Measurements from ENCODE around the gene ARHGAP26. TPM values are rescaled to one million over a fixed set of nuclear protein-coding genes. Genes with fewer than 3 reads are reported as not detected.
"Not testable (repeated sequence)": the region's sequence is repeated elsewhere in the genome, so short reads cannot be mapped to it uniquely, and the experiment has no call there.

The ARHGAP26 gene
- total RNA-seq, 2 donors from 2014 or later, result 31.8 to 39.5 TPM

DNA sequence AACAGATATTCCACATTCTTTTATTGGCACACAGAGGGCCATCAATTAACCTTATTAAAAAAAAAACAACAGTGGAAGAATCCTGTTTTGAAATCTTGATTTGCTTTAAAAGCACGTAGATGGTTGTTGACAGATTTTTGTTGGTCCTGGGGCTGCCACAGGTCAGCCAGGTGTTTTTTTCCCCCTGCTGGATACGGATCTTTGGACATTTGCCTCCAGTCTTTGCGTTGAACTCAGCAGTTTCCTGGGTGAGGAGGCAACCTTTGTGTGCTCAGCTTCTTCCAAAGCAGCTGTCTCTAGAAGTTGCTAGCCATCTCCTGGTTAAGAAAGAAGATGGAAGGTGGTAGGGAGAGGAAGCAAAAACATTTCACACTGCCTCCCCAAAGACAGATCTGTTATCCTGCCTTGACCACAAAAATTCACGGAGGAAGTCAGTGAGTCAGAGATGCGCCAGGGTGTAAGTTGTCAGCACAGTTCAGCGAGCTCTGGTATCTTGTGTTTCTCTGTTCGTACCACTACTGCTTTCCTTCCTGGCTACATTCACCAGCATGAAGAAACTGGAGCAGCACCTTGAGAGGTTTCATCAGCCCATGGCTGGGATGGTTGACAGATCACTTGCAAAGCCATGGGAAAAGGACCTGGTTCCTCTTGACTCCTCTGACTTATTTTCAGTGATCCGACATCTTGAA, 207.3 kb downstream of the ARHGAP26 start:
- no peak for DNase-seq (ENCODE audit: low spot score)

DNA sequence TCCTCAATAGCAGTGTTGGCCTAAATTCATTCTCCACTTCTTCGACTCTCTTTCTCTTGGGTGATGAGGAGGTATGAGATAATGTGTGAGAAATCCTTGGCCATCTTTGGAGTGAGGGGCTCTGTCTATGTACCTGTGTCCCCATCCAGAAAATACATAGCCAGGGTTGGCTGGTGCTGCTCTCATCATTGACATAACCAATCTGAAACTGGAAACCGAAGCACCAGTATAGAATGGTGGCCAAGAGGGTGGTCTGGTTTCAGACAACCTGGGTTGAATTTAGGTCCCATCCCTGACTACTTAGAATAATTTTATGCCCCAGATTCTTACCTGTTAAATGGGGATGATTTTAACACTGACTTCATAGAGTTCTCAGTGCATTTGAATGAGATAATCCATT, 208.1 kb downstream of the ARHGAP26 start:
- intact Hi-C loops (cut with DNase I), result no loop called here
- DNase-seq (ENCODE audit: low spot score), result no peak

More for the DNA sequence above, 207.3 kb downstream of the ARHGAP26 start:
- intact Hi-C loops (cut with DNase I), result no loop called here

DNA sequence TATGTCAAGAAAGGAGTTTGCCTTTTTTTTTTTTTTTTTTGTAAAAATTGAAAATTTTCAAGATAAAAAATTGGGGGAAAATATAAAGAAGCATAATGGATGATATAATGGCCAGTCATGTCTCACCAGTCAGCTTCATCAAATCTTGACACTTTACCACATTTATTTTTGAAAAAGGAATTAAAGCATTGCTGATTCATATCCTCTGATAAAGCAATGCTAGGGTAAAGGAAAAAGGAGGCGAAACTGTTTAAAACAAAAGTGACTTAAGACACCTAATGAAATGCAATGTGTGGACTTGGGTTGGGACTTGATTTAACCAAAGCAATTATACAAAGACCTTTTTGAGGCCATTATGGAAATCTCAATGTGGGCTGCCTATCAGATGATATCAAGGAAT, 208.5 kb downstream of the ARHGAP26 start:
- intact Hi-C loops (cut with DNase I), result no loop called here
- DNase-seq (ENCODE audit: low spot score), result no peak

DNA sequence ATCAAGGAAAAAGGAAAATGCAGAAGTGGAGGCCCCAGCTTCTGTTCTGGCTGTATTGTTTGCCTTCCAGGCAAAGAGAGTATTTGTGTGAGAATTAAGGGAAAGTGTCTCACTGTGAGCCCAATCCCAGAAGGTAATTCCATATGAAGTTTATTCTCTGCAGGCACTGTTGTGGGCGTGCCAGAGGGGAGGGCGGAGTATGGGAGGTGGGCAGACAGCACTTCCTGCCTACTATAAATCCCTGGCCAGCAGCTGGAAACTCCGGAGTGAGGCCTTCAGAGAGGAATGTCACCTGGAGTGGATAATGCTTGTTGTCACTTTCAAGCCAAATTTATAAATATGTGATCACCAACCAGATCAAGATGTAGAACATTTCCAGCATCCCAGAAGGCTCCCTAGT, 209.5 kb downstream of the ARHGAP26 start:
- DNase-seq (ENCODE audit: low spot score), result no peak
- intact Hi-C loops (cut with DNase I), result no loop called here

DNA sequence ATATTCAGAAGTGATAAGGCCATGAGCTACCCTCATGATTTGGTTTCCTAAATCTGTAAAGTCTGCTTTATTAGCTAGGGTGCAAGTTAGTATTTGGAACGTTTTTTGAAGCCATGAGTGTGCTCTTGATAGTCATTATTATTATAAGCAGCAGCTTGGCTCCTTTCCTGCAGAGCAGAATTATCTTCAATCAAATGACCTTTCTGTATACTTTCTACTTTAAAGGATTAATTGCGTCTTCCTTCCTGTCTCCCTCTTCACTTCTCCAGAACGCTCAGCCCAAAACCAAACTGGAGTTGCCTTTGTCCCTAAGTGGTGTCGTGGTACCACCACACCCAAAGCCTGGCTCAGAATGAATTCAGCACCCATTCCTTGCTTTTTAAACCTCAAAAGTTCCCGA, 211.3 kb downstream of the ARHGAP26 start:
- DNase-seq (ENCODE audit: low spot score), result no peak
- intact Hi-C loops (cut with DNase I), result no loop called here

DNA sequence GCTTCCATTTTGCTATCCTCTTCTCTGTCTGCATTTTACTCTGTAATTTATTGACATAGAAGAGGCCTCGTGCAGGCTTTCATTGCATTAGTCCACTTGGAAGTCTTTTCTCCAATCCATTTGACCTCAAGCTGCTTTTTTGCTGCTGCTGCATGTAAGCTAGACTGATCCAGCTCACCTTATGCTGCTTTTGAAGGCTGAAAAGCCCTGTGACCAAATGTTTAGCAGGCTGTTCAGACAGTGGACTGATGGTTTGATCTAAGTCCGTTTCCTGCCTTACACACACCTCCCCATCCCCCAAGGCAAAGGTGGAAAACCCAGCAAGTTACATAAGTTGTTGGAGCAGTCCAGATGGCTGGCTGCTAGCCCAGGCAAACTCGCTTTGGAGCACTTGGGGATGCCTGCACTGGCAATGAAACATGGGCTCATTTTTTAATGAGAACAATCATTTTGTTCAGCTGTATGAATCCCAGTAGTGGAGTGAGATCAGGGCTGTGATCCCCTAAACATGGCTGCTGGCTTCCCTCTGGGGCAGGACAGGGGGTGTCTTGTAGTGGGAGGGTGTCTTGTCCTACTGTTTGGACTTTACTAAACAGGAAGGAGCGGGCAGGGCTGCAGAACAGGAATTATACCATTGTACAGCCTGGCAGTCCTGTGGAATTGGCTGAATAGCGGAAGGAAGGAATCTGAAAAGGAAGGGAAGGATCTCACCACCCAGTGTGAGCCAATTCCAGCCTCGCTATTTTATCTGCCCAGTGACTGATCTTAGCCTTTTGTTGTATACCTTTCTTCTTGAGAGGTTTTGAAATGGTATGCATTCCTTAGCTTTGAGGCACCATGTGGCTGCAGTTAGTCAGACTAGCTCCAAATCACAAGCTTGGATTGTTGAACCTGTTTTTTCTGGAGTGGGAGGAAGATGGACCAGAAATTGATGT, 212.0 kb downstream of the ARHGAP26 start:
- intact Hi-C loops (cut with DNase I), result no loop called here
- DNase-seq (ENCODE audit: low spot score), result no peak

DNA sequence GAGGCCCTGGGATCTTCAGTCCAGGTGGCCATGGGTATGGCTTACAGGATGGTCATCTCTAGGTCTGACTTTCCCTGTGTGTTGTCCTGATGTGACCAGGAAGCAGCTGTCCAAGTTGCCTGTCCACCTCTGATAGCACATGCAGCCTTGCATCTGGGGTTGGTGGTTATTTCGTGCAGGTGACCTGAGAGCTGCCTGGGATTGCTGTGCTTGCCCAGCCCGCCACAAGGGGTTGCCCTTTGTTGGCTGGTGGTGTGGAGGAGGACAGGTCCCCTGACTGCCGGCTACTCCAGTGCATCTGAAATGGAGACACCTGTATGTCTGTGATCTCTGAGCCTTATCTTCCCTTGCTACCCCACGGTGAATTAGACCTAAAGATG, 212.6 kb downstream of the ARHGAP26 start:
- intact Hi-C loops (cut with DNase I), result no loop called here

DNA sequence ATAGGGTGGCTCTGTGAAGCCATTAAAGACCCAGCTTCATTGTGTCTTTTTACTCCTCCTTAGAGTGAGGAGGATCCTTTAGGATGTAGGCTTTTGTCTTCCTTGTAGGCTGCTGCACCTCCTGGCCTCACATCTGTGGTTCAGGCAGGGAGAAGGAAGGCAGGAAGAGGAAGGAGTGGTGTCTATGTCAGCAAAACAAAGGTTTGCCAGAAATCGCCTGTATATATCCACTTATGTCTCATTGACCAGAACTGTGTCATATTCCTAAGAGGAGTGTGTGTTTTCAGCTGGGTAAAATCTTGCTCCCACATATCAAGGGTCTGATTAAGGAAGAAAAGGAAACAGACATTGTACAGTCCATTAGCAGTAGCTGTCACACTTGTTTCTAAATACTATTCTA, 213.8 kb downstream of the ARHGAP26 start:
- DNase-seq (ENCODE audit: low spot score), result no peak
- intact Hi-C loops (cut with DNase I), result no loop called here

More for the DNA sequence above, 212.6 kb downstream of the ARHGAP26 start:
- DNase-seq (ENCODE audit: low spot score), result no peak

DNA sequence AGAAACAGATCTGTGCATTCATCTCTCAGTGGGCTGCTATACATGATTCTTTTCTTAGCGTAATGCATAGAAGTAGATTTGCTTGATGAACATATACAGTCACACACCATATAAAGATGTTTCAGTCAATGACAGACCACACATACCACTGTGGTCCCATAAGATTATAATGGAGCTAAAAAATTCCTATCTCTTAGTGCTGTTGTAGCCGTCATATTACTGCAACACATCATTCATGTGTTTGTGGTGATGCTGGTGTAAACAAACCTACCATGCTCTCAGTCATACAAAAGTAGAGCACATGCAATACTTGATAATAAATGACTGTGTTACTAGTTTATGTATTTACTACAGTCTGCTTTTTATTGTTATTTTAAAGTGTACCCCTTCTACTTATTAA, 214.3 kb downstream of the ARHGAP26 start:
- no peak for DNase-seq (ENCODE audit: low spot score)
- intact Hi-C loops (cut with DNase I), result no loop called here

DNA sequence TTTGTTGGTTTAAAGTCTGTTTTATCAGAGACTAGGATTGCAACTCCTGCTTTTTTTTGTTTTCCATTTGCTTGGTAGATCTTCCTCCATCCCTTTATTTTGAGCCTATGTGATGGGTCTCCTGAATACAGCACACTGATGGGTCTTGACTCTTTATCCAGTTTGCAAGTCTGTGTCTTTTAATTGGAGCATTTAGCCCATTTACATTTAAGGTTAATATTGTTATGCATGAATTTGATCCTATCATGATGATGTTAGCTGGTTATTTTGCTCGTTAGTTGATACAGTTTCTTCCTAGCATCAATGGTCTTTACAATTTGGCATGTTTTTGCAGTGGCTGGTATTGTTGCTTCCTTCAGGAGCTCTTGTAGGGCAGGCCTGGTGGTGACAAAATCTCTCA, 219.1 kb downstream of the ARHGAP26 start:
- DNase-seq (ENCODE audit: low spot score); intact Hi-C loops (cut with DNase I): not testable (repeated sequence)

DNA sequence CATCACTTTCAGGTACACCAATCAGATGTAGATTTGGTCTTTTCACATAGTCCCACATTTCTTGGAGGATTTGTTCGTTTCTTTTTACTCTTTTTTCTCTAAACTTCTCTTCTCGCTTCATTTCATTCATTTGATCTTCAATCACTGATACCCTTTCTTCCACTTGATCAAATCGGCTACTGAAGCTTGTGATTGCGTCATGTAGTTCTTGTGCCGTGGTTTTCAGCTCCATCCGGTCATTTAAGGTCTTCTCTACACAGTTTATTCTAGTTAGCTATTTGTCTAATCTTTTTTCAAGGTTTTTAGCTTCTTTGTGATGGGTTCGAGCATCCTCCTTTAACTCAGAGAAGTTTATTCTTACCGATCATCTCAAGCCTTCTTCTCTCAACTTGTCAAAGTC, 219.9 kb downstream of the ARHGAP26 start:
- intact Hi-C loops (cut with DNase I), result loop anchor here in 1 of 2 donors (5.0 kb wide), 1 partner anchor 1398 kb away; no protein-coding TSS in a partner anchor
- DNase-seq (ENCODE audit: low spot score), result not testable (repeated sequence)

DNA sequence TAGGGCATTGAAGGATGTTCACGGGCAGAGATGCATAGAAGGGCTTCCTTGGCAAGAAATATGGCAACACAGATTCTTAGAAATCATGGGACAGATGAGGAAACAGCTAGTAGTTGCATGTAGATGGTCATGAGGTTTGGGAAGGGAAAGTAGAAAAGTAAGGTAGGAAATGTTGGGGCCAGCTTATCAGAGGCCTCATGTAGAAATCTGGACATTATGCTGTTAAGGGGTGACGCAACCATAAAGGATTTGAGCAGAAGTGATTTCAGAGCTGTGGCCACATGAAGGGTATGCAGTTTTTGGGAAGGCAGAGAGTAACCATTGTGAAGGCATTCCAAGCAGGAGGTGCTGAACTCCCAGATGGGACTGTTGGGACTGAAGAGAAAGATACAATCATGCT, 224.0 kb downstream of the ARHGAP26 start:
- intact Hi-C loops (cut with DNase I), result loop anchor here in 1 of 2 donors (5.0 kb wide), 1 partner anchor 1402 kb away; no protein-coding TSS in a partner anchor
- DNase-seq (ENCODE audit: low spot score), result no peak

DNA sequence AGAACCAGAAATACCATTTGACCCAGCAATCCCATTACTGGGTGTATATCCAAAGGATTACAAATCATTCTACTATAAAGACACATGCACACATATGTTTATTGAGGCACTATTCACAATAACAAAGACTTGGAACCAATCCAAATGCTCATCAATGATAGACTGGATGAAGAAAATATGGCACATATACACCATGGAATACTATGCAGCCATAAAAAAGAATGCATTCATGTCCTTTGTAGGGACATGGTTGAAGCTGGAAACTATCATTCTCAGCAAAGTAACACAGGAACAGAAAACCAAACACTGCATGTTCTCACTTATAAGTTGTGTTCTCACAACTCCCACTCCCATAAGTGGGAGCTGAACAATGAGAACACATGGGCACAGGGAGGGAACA, 225.4 kb downstream of the ARHGAP26 start:
- DNase-seq (ENCODE audit: low spot score); intact Hi-C loops (cut with DNase I): not testable (repeated sequence)

DNA sequence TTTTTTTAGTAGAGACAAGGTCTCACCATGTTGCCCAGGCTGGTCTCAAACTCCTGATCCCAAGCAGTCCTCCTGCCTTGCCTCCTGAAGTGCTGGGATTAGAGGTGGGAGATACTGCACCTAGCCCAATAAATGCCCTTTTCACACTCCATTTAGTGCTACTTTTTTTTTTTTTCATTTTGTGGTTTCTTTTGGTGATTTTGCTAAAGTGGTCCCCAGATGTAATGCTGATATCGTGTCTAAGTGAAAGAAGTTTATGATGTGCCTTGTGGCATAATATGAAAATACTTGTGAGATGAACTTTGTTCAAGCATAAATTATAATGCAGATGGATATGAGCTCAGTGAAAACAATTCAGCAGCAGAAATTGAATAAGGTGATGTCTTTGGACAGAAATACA, 227.4 kb downstream of the ARHGAP26 start:
- intact Hi-C loops (cut with DNase I), result no loop called here

DNA sequence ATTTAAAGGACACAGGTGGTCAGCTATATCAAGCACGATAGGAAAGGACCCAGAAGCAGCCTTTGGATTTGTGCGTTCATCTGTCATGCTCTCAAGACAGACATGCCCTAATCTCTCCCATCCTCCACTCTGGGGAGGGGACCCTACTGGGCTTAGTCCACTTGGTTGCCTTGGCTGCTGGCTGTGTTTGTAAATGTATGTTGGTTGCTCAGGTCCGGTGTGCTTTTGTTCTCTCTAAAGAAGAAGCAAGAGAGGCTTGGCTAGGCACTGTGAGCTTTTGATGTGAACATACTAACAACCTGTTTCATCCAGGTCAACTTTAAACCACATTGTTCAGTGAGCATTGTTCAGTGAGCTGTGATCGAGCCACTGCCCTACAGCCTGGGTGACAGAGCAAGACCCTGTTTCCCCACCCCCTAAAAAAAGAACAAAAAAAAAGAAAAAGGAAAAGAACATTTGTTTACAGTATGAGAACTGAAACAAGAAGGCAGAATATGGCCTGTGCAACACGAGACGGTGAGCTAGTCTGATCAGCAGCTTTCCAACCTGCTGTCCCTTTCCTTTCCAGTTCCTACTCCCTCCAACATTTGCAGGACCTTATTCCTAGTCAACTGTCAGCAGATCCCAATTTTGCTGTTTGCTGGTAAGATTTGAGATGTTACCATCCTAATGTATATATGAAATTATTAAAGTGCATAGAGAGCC, 228.3 kb downstream of the ARHGAP26 start:
- intact Hi-C loops (cut with DNase I), result no loop called here
- DNase-seq (ENCODE audit: low spot score), result no peak

More for the DNA sequence above, 227.4 kb downstream of the ARHGAP26 start:
- no peak for DNase-seq (ENCODE audit: low spot score)

DNA sequence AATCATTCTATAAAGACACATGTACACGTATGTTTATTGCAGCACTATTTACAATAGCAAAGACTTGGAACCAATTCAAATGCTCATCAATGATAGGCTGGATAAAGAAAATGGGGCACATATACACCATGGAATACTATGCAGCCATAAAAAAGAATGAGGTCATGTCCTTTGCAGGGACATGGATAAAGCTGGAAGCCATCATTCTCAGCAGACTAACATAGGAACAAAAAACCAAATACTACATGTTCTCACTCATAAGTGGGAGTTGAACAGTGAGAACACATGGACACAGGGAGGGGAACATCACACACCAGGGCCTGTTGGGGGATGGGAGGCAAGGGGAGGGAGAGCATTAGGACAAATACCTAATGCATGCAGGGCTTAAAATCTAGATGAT, 230.4 kb downstream of the ARHGAP26 start:
- intact Hi-C loops (cut with DNase I), result loop anchor here in 1 of 2 donors (5.0 kb wide), 1 partner anchor 692 kb away; no protein-coding TSS in a partner anchor
- not testable (repeated sequence) for DNase-seq (ENCODE audit: low spot score)

DNA sequence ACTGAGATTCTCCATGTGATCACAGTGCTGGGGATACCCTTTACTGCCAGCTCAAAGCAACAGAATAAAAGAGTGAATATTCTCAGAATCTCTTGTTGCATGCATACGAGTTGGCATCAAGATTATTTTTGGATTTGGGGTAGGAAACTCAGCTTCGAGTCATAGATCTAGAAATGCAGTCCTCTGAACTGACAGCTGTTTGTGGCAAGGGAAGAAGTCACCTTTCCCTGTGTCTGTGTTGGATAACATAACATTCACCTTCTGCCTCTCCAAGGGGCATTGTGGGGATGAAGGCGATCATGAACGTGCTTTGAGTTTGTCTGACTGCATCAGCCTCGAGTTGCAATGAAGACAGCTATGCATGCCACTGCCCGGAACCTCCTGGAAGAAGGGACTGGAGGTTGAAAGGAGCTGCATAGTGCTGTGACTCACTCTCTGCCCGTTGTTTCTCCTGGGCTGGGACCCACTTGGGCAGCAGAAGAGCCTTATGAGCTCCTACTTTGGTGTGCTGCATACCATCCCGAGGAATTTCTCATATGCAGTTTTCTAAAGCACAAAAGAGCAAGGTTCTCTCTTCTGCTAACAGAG, 231.7 kb downstream of the ARHGAP26 start:
- intact Hi-C loops (cut with DNase I), result loop anchor here in 1 of 2 donors (5.0 kb wide), 1 partner anchor 690 kb away; no protein-coding TSS in a partner anchor
- no peak for DNase-seq (ENCODE audit: low spot score)

DNA sequence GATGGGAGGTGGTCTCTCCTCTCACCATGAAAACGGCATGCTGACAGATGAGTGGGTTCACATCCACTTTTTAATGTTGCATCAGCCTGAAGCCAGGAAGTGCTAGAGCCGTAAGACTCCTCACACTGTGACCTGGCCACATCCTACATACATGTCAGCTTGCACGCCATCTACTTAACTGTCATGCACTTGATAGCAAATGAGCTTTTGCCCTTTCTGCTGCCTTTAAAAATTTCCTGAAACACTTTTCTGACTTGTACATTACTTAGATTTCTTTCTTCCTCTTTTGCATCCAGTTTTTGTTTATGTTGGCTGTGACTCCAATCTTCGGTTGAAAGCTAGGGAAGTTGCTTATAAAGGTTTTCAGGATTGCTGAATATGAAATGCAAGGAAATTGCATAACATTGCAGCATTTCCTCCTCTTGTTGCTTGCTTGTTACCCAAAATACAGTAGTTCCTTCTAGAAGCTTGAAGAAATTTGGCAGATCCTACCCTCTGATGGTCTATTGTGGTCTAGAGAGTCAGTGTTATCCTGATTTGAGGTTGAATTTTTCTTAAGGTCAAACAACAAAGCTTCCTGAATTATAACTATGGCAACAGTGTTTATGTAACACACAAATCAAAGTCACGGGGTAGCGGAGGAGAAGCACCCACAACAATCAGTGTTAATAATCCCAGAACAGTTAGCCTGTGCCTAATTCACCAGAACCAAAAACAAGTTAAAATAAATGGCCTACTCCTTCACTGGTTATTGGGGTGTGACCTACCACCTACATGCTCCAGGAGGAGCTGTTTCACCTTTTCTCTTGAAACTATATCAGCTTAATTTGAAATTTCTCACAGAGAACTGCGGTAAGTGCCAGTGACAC, 232.5 kb downstream of the ARHGAP26 start:
- DNase-seq (ENCODE audit: low spot score), result no peak
- intact Hi-C loops (cut with DNase I), result loop anchor here in 1 of 2 donors (5.0 kb wide), 1 partner anchor 690 kb away; no protein-coding TSS in a partner anchor

Measured in posterior vena cava (tissue), 2 donors.